Forelimb muscle (tissue), 1 donor: ENCODE results near the gene SOHLH2. TPM values are rescaled to one million over a fixed set of nuclear protein-coding genes. Genes with fewer than 3 reads are reported as not detected.

Source experiments
- DNase-seq: peaks from one replicate; pipeline ENCODE4 v3.0.0-alpha.2; 2013; ENCODE audit warnings: low read depth
- polyA plus RNA-seq: library from polyadenylated mRNA; unstranded; fragments of 120-200 nt; gene quantifications from one replicate; pipeline ENCODE4 v1.2.1, GENCODE V29; 2013; ENCODE audit not compliant: insufficient read length

The SOHLH2 gene
- polyA plus RNA-seq, 1 donor: 2.5 TPM

DNA sequence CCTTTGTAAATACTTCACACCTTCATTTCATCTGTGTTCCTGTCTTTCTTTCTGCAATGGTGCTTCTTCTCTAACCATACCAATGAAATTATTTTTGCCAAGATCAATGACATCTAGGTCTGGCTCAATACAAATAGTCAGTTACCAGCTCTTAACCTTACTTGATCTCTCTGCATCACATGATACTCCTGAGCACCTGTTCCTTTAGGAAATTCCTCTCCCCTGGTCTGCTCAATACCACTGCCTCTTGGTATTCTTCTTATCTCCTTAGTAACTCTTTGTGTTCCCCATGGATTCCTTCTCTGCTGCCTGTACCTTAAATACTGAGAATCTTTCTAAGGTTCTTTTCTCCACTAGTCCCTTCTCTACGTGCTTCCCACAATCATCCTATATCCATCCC is 25.9 kb downstream of the SOHLH2 start:
- no peak for DNase-seq

DNA sequence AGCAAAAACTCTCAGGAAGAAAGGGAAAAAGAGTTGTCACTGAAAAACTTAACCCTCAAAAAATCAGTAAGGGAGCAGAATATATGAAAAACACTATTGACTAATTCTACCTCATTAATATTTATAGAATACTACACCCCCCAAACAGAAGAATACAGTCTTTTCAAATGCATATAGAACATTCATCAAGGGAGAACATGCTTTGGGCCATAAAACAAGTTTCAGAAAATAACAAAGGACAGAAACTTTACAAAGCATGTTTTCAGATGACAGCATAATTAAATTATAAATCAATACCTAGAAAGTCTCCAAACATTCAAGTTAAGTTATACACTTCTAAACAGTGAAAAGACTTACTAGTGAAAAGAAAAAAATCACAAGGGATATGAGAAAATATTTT is 30.5 kb downstream of the SOHLH2 start:
- DNase-seq: no peak

DNA sequence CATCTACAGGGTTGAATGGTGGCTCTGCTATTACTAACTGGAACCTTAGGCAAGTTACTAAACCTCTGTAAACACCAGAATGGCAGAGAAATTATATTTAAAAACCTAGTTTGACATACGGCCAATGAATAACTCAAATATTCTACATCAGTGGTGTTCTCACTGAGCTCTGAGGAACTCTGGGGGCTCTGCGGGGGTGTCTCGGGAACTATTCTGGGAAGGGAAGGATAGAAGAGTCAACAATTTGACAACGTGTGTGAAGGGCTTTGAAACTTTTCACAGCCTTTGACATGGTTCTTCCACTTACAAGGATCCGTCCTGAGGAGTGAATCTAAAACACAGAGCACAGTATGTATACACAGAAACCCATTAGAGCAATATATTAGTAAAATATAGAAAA is 38.7 kb downstream of the SOHLH2 start:
- no peak for DNase-seq

DNA sequence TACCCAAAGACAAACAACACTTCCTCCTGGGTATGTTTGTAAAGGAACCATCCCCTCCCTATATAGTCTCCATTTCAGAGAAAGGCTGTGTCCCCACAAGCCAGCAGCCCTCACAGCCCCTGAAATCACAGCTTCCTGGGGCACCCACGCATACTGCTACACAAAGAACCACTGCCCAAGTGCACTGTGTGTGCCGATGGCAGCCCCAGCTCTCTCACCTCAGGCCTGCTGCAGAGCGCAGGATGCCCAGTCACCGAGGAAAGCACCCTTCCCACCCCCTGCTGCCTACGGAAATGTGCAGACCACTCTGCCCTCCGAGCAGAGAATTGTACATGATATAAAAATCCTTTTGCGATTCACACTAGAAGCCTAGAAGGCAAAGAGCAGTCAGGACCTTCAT is 39.4 kb downstream of the SOHLH2 start:
- no peak for DNase-seq

DNA sequence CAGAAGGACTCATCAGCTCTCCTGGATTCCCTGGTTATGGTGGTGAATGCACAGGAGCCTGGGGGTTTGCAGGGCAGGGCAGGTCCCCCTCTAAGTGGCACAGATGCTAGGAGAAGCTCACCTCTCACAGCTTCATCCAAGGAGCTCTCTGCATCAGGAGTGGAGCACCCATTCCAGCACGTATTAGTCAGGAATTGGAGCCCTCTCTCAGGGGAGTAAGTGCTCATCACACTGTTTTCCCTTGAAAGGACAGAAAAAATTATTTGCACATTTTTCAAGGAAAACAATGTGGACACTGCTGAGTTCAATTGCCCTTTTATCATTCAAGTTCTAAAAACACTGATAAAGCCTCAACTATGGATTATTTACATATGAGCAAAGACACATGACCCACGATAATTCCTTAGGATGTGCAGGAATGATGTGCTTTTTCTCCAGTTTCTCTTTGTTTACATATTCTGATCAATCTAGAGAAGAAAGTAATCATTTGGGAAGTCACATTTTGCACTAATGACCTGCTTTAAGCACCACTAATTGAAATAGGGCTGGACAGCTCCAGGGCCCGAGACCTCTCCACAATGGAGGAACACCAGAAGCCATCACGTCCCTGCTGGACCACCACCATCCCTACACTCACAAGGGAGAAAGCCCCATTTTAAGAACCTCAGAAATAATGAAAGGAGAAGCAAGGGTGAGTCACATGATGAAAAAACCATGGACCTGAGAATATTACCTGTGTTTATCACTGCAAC is 40.6 kb downstream of the SOHLH2 start:
- no peak for DNase-seq

DNA sequence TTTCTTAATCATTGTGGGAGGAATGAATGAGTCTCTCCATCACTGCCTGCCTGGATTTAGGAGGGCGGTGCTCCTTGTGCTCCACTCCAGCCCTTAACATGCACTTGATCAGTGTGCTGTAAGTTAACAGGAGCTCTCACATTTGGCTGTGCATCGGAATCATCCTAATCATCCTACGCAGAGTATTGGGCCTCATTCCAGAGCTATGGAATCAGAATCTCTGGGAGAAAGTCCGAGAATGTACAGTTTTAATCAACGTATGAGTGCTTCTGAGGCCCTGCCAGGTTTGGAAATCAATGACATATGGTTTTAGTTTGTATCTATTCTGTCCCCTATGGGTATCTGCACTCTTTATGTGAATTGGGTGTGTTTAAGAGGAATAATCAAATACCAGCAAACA is 48.3 kb downstream of the SOHLH2 start:
- peak; percentile 55 for DNase-seq

DNA sequence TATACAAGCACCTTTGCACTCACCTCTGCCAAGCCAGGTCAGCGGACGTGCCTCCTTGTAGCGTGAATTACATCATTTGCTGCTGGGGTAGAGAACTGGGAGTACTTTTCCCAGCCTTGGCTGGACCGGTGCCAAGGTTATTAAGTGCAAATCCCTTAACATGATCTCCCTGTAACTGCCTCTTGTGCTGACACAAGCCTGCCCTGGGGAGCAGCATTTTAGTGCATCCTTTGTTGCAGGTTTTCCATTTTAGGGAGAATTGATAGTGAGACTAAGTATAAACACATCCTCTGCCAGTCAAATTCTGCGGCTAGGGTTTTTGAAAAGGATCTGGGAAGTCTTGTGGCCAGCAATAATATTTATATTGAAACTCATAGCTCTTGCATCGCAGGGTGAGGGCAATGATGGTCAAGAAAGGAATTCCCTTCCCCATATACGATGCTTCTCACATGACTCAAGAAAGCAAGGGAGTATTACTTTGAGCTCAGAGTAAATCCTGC is 50.5 kb downstream of the SOHLH2 start:
- DNase-seq: no peak

DNA sequence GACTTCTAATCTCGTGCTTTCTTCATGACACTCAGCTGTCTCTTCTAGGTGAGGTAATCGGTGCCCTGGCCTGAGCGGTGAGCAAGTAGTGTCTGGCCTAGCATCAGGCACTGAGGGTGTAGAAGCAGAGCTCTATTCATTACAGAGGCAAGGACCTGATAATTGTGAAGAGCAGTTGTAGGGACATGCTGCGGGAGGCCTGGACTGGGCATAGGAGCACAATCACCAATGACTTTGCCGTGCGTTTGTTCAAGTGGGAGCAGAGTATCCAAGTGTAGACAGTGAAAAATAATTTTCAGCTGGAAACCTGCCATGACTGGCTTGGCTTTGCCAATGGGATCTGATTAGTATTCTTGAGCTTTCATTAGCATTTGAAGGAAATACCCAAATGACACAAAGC is 51.1 kb downstream of the SOHLH2 start:
- DNase-seq: no peak

DNA sequence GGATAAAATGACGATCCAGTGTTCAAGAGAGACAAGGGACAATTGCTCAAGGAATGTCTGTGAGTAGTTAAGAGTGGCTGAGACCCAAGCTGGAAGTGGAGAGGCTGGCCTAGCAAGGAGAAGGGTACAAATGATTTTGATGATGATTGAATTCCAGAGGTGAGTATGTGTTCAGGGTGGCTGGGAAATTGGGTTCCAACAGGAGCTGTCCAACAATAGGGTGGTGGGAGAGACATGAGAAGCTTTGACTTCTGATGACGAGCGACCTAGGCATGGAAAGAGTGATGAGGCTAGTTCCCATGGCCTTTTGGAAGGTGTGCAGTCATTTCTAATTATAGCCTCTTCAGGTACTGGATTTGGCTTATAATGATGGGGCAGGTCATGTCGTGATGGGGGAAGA is 54.1 kb downstream of the SOHLH2 start:
- no peak for DNase-seq

DNA sequence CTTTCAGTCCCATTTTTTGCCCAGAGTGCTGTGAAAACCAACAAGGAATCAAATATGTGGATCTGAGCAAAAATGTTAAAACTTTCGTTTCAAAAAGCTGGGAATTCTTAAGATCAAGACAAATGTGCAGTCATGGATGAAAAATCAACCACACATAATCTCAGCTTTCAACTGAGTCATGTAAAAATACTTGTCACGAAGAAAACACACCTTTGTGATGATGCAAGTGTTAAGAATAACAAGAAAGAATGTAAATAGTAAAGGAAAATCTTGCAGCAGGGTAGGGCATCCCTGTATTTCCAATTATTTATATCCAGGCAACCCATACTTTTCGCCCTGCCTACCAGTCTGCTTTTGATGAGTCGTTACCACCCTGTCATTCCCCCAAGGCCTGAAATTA is 55.7 kb downstream of the SOHLH2 start:
- no peak for DNase-seq

DNA sequence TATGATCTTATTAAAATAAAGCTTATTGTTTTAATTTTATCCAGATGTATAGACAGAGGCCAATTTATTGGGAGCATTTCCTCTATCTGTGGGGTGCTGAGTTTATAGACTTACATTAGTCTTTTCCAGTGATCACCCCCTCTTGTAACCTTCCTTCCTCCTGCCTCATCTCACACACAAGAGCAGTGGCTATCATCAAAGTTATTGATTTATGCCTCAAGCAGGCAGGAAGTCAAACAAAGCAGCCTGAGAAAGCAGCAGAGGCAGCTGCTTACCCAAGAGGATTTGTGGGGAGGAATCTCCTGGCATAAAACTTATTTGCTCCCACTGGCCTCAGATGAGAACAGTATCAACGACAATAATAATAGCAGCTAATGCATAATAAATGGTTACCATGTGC is 56.9 kb downstream of the SOHLH2 start:
- DNase-seq: peak; percentile 85

DNA sequence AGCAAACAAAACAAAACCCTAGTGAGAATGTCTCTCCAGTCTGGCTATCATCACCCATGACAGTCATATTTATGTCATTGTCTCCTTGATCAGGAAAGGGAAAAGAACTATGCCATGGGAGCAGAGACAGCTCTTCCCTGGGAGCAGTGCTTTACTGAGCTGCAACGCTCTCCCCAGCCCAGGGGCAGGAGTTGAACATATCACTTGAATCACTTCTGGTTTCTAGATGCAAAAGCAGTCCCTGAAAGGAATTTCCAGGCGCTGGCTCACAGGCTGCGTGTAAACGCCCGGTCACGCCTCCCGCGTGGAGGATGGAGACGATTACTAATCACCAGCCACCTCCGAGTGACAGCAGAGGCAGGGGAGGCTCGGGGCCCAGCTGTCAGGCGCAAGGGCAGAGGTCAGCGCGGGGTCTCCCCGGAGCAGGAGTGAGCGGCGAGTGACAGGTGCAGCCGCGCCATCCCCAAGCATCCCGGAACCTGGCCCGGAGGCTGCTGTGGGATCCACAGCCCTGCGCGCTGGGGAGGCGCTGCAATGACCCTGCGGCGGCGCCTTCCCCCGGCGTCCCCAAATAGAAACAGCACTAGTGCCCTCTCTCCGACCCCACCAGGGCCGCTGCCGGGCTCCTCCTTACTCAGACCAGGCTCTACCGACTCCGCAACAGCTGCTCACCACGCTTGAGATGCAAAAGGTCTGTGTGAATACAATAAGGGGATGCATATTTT is 59.6 kb downstream of the SOHLH2 start:
- DNase-seq: no peak

DNA sequence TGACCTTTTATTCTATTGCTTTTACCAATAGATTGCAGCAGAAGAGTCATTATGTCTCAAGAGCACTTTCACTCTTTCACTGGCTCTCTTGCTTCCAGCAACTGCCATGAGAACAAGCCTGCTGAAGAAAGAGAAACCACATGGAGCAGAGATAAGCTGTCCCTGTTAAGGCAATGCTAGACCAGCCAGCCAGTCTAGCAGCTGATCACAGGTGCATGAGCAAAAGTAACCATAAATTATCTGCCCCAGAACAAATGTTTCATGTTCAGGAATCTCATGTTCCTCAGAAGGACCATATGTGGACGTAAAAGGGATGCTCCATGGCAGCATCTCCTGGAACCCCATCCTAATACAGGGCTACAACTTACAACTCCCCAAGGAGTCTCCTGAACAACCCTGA is 62.8 kb downstream of the SOHLH2 start:
- no peak for DNase-seq

DNA sequence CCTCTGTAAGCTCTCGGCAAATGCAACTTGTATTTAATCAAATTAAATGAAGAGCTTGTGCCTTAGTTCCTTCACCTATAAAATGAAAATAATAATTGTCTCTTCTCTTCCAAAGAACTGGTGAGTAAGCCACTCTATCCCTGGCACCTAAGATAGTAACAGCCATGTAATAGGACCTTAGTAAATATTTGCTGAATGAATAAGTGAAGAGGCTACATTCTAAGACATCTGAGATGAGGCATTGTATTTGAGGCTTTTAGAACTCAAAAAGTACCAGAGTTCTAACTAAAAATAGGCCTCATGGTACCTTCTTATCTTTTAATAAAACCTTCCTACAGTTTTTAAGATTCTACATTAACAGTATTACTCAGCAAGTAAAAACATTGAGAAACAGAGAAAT is 65.9 kb downstream of the SOHLH2 start:
- DNase-seq: no peak

DNA sequence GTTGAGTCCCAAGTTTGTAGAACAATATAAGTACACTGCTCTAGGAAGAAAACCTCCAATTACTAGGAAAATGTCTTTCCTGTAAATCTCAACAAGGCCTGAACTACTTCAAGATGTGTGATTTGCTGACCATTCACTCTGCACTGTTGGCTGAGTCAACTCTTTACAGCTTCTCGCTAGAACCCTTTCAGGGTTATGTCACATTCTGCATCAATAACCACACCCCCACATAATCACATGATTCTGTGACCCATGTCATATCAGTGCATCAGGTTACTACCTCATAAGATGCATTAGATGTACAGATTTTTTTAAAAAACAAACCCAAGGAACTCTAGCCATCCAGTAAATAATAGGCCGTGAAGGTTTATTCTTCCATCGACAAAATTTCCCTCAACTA is 67.0 kb downstream of the SOHLH2 start:
- DNase-seq: no peak

DNA sequence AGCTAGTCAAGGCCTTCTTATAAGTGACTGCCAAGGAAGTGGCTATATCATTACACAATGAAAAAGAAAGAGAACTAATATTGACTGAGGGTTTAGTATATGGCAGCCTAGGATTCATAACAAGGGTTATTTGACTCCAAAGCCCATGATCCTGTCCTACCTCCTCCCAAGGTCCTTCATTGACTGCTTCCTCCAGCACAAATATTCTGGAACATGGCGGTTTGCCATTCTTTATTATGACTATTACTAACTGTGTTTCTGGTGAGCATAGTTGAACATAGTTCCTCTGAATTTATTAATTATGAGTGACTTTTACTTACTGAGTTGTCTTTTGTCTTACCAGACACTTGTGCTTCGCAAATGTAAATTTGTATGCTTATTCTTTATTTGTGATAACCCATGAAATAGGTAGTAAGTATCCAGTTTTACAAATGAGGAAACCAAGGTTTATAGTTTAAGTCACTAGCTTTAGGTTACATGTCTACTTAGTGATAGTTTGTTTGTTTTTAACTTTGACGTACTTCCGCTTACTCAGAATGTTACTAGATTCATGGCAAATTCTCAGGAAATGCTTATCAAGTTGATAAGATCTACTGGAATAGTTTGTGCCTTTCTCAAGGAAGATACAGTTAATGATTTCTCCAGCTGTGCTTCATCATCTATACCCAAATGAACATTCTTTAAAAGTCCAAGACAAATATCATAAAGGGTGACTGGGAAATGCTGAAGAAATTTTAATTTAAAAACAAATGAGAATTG is 67.7 kb downstream of the SOHLH2 start:
- DNase-seq: no peak

DNA sequence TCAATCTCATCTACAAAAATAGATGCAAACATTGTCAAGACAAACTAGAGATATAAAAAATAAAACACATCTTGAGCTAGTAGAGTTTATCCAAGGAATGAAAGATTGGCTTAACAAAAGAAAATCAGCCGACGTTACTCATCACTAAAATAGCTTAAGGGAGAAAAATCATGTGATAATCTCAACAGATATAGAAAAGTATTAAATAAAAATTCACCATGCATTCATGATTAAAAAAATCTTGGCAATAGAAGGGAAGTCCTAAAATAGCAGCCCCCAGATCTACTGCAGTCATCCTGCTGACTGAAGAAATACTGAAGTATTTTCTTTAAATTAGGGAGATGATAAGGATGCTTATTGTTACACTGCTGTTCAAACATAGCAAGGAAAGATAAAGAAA is 70.6 kb downstream of the SOHLH2 start:
- no peak for DNase-seq

DNA sequence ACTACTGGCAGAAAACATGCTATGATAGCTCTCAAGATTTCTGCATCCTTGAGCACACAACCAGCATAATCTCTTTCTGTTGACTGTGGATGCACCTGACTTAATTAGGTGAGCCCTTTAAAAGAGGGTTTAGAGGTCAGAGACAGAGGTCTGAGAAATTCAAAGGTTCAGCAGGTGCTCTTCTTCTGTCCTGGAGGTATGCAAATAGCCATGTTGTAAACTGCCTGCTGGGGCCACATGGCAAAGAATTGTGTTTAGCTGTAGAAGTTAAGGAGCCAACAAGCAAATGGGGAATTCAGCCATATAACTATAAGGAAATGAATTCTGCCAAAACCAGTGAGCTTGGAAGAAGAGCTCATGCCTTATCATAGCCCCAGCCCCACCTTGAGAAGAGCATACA is 71.6 kb downstream of the SOHLH2 start:
- no peak for DNase-seq

DNA sequence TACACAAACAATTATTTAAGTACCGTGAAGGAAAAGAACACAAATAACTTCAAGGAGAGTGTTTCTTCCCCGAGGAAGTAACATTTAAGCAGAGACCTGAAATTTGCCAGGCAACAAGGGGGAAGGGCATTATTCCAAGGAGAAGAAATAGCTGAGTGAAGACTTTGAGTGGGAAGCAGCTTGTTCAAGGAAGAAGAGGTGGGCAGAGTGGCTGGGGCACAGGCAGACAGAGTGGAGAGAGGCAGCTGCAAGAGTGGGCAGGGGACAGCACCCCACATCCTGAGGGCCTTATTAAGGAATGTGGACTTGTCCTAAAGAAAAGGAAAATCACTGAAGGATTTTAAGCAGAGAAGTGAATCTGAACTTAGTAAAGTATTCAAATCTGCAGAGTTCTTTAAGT is 78.5 kb downstream of the SOHLH2 start:
- no peak for DNase-seq

DNA sequence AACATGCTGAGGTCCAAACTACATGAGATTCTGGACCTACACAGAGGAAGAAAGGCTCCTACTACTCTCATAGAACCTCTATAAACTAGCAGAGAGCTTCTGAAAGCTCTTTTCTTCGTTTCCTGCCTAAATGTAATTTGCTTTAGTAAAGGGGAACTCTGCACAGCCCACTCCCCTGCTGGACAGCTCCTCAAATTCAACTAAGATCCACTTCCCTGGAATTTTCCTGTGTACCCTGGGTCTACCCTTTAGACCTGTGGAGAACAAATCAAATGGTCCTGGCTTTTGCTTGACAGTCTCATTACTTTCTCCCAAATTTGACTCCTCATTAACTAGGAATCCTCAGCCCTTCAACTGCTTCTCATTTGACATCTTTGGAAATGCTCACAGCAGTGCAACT is 79.7 kb downstream of the SOHLH2 start:
- no peak for DNase-seq

DNA sequence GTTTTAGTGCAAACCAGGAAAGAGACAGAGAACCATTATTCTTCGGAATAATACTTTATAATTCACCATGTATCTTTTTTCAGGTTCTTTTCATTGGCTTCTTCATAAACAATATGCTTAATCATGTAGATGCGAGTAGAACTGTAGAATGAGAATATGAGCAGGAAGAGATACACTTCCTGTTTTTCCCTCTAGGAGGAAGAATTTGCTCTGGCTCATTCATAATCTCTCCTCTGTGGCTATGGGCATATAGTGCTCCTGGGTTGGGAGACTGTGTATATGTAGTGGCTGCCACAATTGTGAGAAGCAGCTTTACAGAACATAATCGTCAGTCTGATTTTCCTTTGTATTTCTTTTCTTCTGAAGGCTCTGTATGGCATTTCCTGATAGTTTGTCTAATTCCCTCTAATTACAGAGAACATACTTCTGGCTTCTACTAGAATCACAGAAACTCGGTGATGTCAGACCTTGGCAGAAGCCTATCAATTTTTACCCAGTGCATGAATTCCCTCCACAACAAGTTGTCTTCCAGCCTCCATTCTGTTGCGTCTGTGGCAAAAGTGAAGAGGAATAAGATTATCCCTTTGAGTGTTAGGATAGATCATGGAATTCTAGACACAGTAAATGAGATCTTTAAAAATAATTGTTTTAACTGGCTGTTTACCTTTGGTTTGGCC is 80.3 kb downstream of the SOHLH2 start:
- no peak for DNase-seq

DNA sequence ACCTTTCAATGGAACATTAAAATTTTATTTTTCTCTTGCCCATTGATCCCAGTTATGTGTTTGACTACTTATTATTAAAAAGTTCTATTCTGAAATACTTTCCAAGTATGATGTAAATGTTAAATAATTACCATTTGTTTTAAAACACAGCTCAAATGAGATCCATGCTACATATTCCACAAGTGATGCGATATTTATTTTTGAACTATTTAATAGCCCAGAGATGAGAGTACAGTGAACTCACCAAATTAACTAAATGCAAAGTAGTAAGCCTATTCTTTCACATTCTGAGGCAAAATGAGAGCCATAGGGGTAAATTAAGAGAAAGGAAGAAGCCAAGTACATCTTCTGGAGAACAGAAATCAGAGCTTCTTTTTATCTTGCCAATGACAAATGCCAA is 82.0 kb downstream of the SOHLH2 start:
- DNase-seq: no peak
